Measurements from ENCODE around the gene ATP6V1G1. TPM values are rescaled to one million over a fixed set of nuclear protein-coding genes. Genes with fewer than 3 reads are reported as not detected.

Gene ATP6V1G1
- total RNA-seq, 1 donor from 2014 or later = 130 TPM

Small RNA genes within 50 kb of the gene (small RNA-seq; reads per million reads assigned to genes)
- gene RF00019 (ENCODE audit: low replicate concordance) = not detected

Other genes with a start within 250 kb of the ATP6V1G1 start
- 9.5 TPM for gene AKNA, start 199.8 kb upstream of the ATP6V1G1 start, total RNA-seq
- gene WHRN, start 82.3 kb upstream of the ATP6V1G1 start, total RNA-seq = 4.2 TPM
- 4.6 TPM for gene TMEM268, start 23.5 kb downstream of the ATP6V1G1 start, total RNA-seq
- not detected for gene TEX53, start 70.0 kb downstream of the ATP6V1G1 start, total RNA-seq
- not detected for gene TEX48, start 94.4 kb downstream of the ATP6V1G1 start, total RNA-seq
- 1.8 TPM for gene TNFSF15, start 218.3 kb downstream of the ATP6V1G1 start, total RNA-seq